Measurements from ENCODE around the gene NCOA4.
"Not testable (repeated sequence)": the region's sequence is repeated elsewhere in the genome, so short reads cannot be mapped to it uniquely, and the experiment has no call there.

NCOA4 gene

GRCh38 chr10:46052057-46052790 is 21.8 kb upstream of the NCOA4 start:
- no peak for FAIRE-seq

- no peak for FAIRE-seq
These were observed 20.7 kb upstream of the NCOA4 start for GRCh38 chr10:46050941-46051623.

GRCh38 chr10:46049497-46049831 is 19.0 kb upstream of the NCOA4 start:
- FAIRE-seq: not testable (repeated sequence)

- FAIRE-seq: no peak
These were observed 17.7 kb upstream of the NCOA4 start for GRCh38 chr10:46048152-46048551.

GRCh38 chr10:46046261-46046660 is 15.8 kb upstream of the NCOA4 start, which contains the start of gene MSMB:
MSMB (minus strand) TSS chr10:46046269; CDS start chr10:46046237, 32 bp downstream.
- FAIRE-seq: no peak

- no peak for FAIRE-seq
These were observed 12.1 kb upstream of the NCOA4 start for GRCh38 chr10:46042527-46042926.

GRCh38 chr10:46040004-46040403 is 9.6 kb upstream of the NCOA4 start:
- no peak for FAIRE-seq

GRCh38 chr10:46037107-46037825 is 6.8 kb upstream of the NCOA4 start:
- no peak for FAIRE-seq

- no peak for FAIRE-seq
These were observed 5.8 kb upstream of the NCOA4 start for GRCh38 chr10:46035923-46036849.

- no peak for FAIRE-seq
These were observed 3.2 kb upstream of the NCOA4 start for GRCh38 chr10:46033602-46034011.

- no peak for FAIRE-seq
These were observed 1.5 kb upstream of the NCOA4 start for GRCh38 chr10:46031648-46032532.

GRCh38 chr10:46029461-46030030 is 877 bp downstream of the NCOA4 start:
- no peak for FAIRE-seq

GRCh38 chr10:46028584-46029460 is 1.6 kb downstream of the NCOA4 start:
- no peak for FAIRE-seq

GRCh38 chr10:46026106-46026505 is 4.3 kb downstream of the NCOA4 start:
- no peak for FAIRE-seq

GRCh38 chr10:46025406-46025805 is 5.0 kb downstream of the NCOA4 start:
- no peak for FAIRE-seq

GRCh38 chr10:46024948-46025347 is 5.5 kb downstream of the NCOA4 start:
- no peak for FAIRE-seq

- FAIRE-seq: no peak
These were observed 7.3 kb downstream of the NCOA4 start for GRCh38 chr10:46022978-46023702.

GRCh38 chr10:46020344-46020657 is 10.1 kb downstream of the NCOA4 start:
- no peak for FAIRE-seq

GRCh38 chr10:46019569-46020343 is 10.7 kb downstream of the NCOA4 start:
- no peak for FAIRE-seq

All from A204.1 (cell line).